K562 (cell line): ENCODE results near the gene FOXR1. TPM values are rescaled to one million over a fixed set of nuclear protein-coding genes. Genes with fewer than 3 reads are reported as not detected.

ENCODE experiments used
- ATAC-seq: fragments of 200-7000 bp; cut with Tn5 transposase; 3 replicates; pipeline ENCODE4 v1.9.1; 2020; ENCODE audit warnings: moderate library complexity
- BruUV-seq: library from RNA; stranded (reverse); fragments of 400-500 nt; replicated peaks from 2 replicates; lab custom pipeline; 2021; lab: Mats Ljungman, UMichigan
- CTCF ChIA-PET: fragments of 300-600 bp; formaldehyde crosslinking; extraction: SDS; loops from one replicate; lab custom pipeline; 2021; ENCODE audit warnings: low intra/inter-chr PET ratio; lab: Yijun Ruan, JAX
- POLR2A ChIA-PET: fragments of 300-600, 350-650 bp; sonication (Branson Sonifier 250); formaldehyde crosslinking; extraction: SDS; loops from one replicate; lab custom pipeline; 2021; ENCODE audit warnings: antibody characterized with exemption, inconsistent platforms; lab: Yijun Ruan, JAX
- DNase-seq, 4 experiments: peaks; one replicate each; pipeline versions ENCODE4 v3.0.0 to v3.0.0-alpha.2; 2011 to 2018; ENCODE audit warnings: low spot score in 3 of 4, mixed read lengths in 3 of 4; ENCODE audit errors: extremely low read depth in 1 of 4
- FAIRE-seq: peaks from 2 replicates; lab custom pipeline; 2011; peaks lifted over from hg19 to GRCh38; lab: Jason Lieb, UNC
- H2AFZ ChIP-seq: 2 replicates; pipeline ENCODE4 v1.6.0; 2011; ENCODE audit warnings: low read depth, low read length, control low read depth, inconsistent platforms
- H3K27ac ChIP-seq: fragments of 200-600 bp; 3 replicates; pipeline ENCODE4 v1.8.0; 2011; ENCODE audit warnings: low read depth, mild to moderate bottlenecking, control low read depth, inconsistent platforms, low read length, moderate library complexity, mixed read lengths; ENCODE audit errors: extremely low read depth
- H3K27me3 ChIP-seq, 2 experiments: fragments of 300-600 bp in 1 of 2; 2 replicates in 1 of 2; 3 replicates in 1 of 2; pipeline versions ENCODE4 v1.6.0 to v1.8.0; 2011; ENCODE audit warnings: inconsistent platforms in 2 of 2, low read length in 2 of 2, mild to moderate bottlenecking in 1 of 2, mixed read lengths in 1 of 2, moderate library complexity in 1 of 2; ENCODE audit not compliant: control insufficient read depth in 2 of 2, insufficient read depth in 2 of 2
- H3K36me3 ChIP-seq: fragments of 300-600 bp; 3 replicates; pipeline ENCODE4 v1.8.0; 2011; ENCODE audit warnings: mild to moderate bottlenecking, low read length, inconsistent platforms; ENCODE audit not compliant: control insufficient read depth, insufficient read depth
- H3K4me1 ChIP-seq, 2 experiments: fragments of 200-600 bp in 1 of 2; replicated peaks in 1 of 2; 2 replicates in 1 of 2; 3 replicates in 1 of 2; pipeline versions ENCODE4 v1.5.1 to v1.8.0; 2011; ENCODE audit warnings: inconsistent platforms in 2 of 2, low read length in 2 of 2, mild to moderate bottlenecking in 1 of 2, mixed read lengths in 1 of 2, moderate library complexity in 1 of 2; ENCODE audit not compliant: control insufficient read depth in 2 of 2, insufficient read depth in 2 of 2
- H3K4me2 ChIP-seq: 2 replicates; pipeline ENCODE4 v1.6.1; 2011; ENCODE audit warnings: low read length, control low read depth, inconsistent platforms, mixed read lengths; ENCODE audit not compliant: insufficient read depth
- H3K4me3 ChIP-seq: fragments of 200-600 bp; sonication (generic), shearing (Covaris generic); 2 replicates; pipeline ENCODE4 v1.5.1; 2016; ENCODE audit warnings: control low read depth, inconsistent platforms
- H3K79me2 ChIP-seq: fragments of 200-600 bp; 3 replicates; pipeline ENCODE4 v1.8.0; 2011; ENCODE audit warnings: low read length, inconsistent platforms; ENCODE audit not compliant: control insufficient read depth, insufficient read depth
- H3K9ac ChIP-seq, 2 experiments: 2 replicates each; pipeline versions ENCODE4 v1.6.0 to v1.6.1; 2011; ENCODE audit warnings: low read depth in 2 of 2, low read length in 2 of 2, control low read depth in 1 of 2, inconsistent platforms in 1 of 2, mild to moderate bottlenecking in 1 of 2, mixed read lengths in 1 of 2; ENCODE audit not compliant: insufficient read depth in 1 of 2
- H3K9me1 ChIP-seq: one replicate; pipeline ENCODE4 v1.6.0; 2011; ENCODE audit warnings: inconsistent platforms, mild to moderate bottlenecking, low read length, moderate library complexity; ENCODE audit not compliant: control insufficient read depth, insufficient read depth
- H3K9me3 ChIP-seq: replicated peaks from 2 replicates; pipeline ENCODE4 v1.5.1; 2011; ENCODE audit warnings: low read depth, low read length, inconsistent platforms; ENCODE audit not compliant: control insufficient read depth, insufficient read depth
- H4K20me1 ChIP-seq: replicated peaks from 2 replicates; pipeline ENCODE4 v1.6.1; 2011; ENCODE audit warnings: low read length, inconsistent platforms, mixed read lengths; ENCODE audit not compliant: control insufficient read depth, insufficient read depth
- BRD4 ChIP-seq: fragments of 200-600 bp; sonication (generic); IDR thresholded peaks from 2 replicates; pipeline ENCODE4 v1.6.1; 2017; ENCODE audit warnings: inconsistent platforms
- ETS2 ChIP-seq: IDR thresholded peaks from 2 replicates; pipeline ENCODE4 v1.6.1; 2016; ENCODE audit warnings: borderline replicate concordance, missing genetic modification characterization, mild to moderate bottlenecking, moderate library complexity, missing compliant biosample characterization; ENCODE audit not compliant: poor library complexity, severe bottlenecking
- HDAC8 ChIP-seq: fragments of 450-650 bp; IDR thresholded peaks from 2 replicates; pipeline ENCODE4 v1.6.1; 2016; ENCODE audit warnings: mild to moderate bottlenecking, missing genetic modification characterization, moderate library complexity, missing compliant biosample characterization
- KDM2B ChIP-seq: fragments of 250-450 bp; sonication (Bioruptor Pico); IDR thresholded peaks from 2 replicates; pipeline ENCODE4 v1.8.0; 2021; ENCODE audit warnings: mild to moderate bottlenecking, moderate library complexity
- MTA2 ChIP-seq: fragments of 450-650 bp; IDR thresholded peaks from 2 replicates; pipeline ENCODE4 v1.6.1; 2016; ENCODE audit warnings: low read depth
- MXD1 ChIP-seq: fragments of 250-450 bp; sonication (Bioruptor Pico); IDR thresholded peaks from 2 replicates; pipeline ENCODE4 v1.8.0; 2021; ENCODE audit warnings: borderline replicate concordance, mild to moderate bottlenecking, moderate library complexity; ENCODE audit not compliant: poor library complexity, severe bottlenecking
- RBM34 ChIP-seq: fragments of 200-400 bp; formaldehyde crosslinking; IDR thresholded peaks from 2 replicates; pipeline ENCODE4 v1.6.1; 2018; ENCODE audit warnings: low read length, borderline replicate concordance; ENCODE audit not compliant: insufficient read depth
- ZC3H8 ChIP-seq: fragments of 450-650 bp; IDR thresholded peaks from 2 replicates; pipeline ENCODE4 v1.6.1; 2017
- ZMIZ1 ChIP-seq, 2 experiments: fragments of 150-350 bp in 1 of 2; IDR thresholded peaks; 2 replicates each; pipeline ENCODE4 v1.6.1; 2012 to 2016; ENCODE audit warnings: low read depth in 2 of 2, low read length in 2 of 2, mild to moderate bottlenecking in 1 of 2, moderate library complexity in 1 of 2
- ZNF589 ChIP-seq: fragments of 200-800 bp; sonication (Bioruptor generic); IDR thresholded peaks from 2 replicates; pipeline ENCODE4 v1.6.1; 2016; ENCODE audit warnings: low read depth, missing genetic modification characterization, missing compliant biosample characterization
- ZNF668 ChIP-seq: fragments of 250-450 bp; sonication (Bioruptor Pico); IDR thresholded peaks from 2 replicates; pipeline ENCODE4 v1.8.0; 2022; ENCODE audit warnings: mild to moderate bottlenecking, inconsistent platforms
- WGBS: fragments of 100-300 bp; shearing (Covaris generic); methylation state at CpG from one replicate; pipeline ENCODE4 v1.1.6; 2016; ENCODE audit warnings: low coverage, mixed read lengths; ENCODE audit not compliant: insufficient coverage; ENCODE audit errors: missing lambda C conversion rate; 5-methylcytosine and 5-hydroxymethylcytosine counted together
- in situ Hi-C: fragments of 300-500 bp; cut with MboI; formaldehyde crosslinking; loops from 4 replicates; pipeline ENCODE4 v1.15.0; 2018; ENCODE audit warnings: inconsistent platforms, mixed read lengths
- intact Hi-C: fragments of 100-400 bp; cut with micrococcal nuclease; formaldehyde crosslinking; loops from 2 replicates; pipeline ENCODE4 v1.14.2; 2022
- polyA plus RNA-seq, 8 experiments: library from polyadenylated mRNA; depleted of rRNA in 4 of 8; stranded (reverse) in 5 of 8; unstranded in 3 of 8; fragments of >200 nt; fragmentation: Nextera tagmentation in 2 of 8; fragmentation: Illumina TruSeq in 1 of 8; extraction: Ambion mirVana in 2 of 8; extraction: Trizol in 1 of 8; gene quantifications; 2 replicates each; pipeline versions ENCODE4 v1.2.1 to v1.2.3, GENCODE V29; 2011 to 2014; ENCODE audit warnings: inconsistent platforms in 1 of 8, missing spikeins in 1 of 8
- total RNA-seq, 7 experiments: library from RNA; depleted of rRNA in 6 of 7; stranded (reverse); fragments of >200 nt in 6 of 7; fragmentation: Illumina TruSeq in 2 of 7; extraction: Trizol in 2 of 7; gene quantifications; 2 replicates each; pipeline versions ENCODE4 v1.2.1 to v1.2.3, GENCODE V29; 2011 to 2021; ENCODE audit warnings: low replicate concordance in 1 of 7
- TF ChIP-seq, protein P1 (sequence below), 3 experiments: fragments of 200-800 bp in 1 of 3; sonication (Bioruptor generic) in 1 of 3; sonication (generic) in 1 of 3; formaldehyde crosslinking in 1 of 3; IDR thresholded peaks; 2 replicates each; pipeline versions ENCODE4 v1.6.1 to v1.8.0; 2016 to 2022; ENCODE audit warnings: mild to moderate bottlenecking in 2 of 3, missing compliant biosample characterization in 2 of 3, missing genetic modification characterization in 2 of 3, missing genetic modification reagents in 1 of 3

Gene FOXR1
- total and polyA plus RNA-seq, 9 of the 15 experiments (the other 6 are each of a cell fraction or from before 2014, with no cell fraction given), result not detected

DNA sequence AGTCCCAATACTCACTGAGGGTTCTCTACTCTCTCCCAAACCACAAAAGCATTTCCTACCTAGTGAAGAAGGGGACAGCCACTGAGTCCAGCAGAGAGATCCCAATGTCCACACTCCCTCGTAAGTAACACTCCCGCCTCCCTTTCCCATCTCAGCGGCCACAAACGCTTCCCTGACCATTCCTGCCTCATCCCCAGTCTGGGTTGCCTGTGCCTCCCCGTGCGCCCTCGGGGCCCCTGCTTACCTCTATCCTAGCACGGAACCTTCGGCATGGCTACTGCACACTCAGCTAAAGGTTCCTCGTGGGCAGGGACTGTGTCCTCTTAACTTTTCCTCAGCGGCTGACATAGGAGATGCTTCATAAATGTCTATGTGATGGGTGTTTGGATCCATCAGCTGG is 14.0 kb upstream of the FOXR1 start:
- H3K9ac ChIP-seq, result peak overlapping the region in 1 of 2 experiments; percentile 36; a peak in 1 of 4 replicates
- ATAC-seq, result no peak
- TF ChIP-seq ZNF668 (CRISPR knock-in tag) (no peak), MXD1 (CRISPR knock-in tag) (no peak), ETS2 (tag) (no peak), HDAC8 (no peak), ZC3H8 (no peak), ZMIZ1 (IDR thresholded peaks at IDR 0.05; ENCODE audit: low read depth in 2 of 2, low read length in 2 of 2) (no peak), MTA2 (no peak), KDM2B (no peak), BRD4 (no peak), RBM34 (no peak), ZNF589 (CRISPR knock-in tag) (no peak)
- TF ChIP-seq, protein P1, sequence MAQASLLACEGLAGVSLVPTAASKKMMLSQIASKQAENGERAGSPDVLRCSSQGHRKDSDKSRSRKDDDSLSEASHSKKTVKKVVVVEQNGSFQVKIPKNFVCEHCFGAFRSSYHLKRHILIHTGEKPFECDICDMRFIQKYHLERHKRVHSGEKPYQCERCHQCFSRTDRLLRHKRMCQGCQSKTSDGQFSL (CRISPR knock-in tag; IDR thresholded peaks at IDR 0.05), result no peak
- TF ChIP-seq, protein P1 (tag; IDR thresholded peaks at IDR 0.05), result no peak
- no peaks in the 10 kb centered on the region for H3K36me3 ChIP-seq
- H3K4me1 ChIP-seq, result peaks cover 0 to 22% of the 10 kb centered on the region in 2 experiments; a peak in 3 of 5 replicates
- H2AFZ ChIP-seq, result no peak overlapping the region
- intact Hi-C loops (loop anchor here (2.0 to 10.0 kb wide), 2 partner anchors 29 to 303 kb away; no protein-coding TSS in a partner anchor), in situ Hi-C loops (no loop called here)
- H3K4me2 ChIP-seq, result no peak overlapping the region
- H3K9me3 ChIP-seq, result no peaks in the 10 kb centered on the region
- 15% methylated on average over 11 of the region's 11 CpGs for WGBS
- H3K27me3 ChIP-seq, result peaks cover 8 to 27% of the 10 kb centered on the region in 2 experiments; a peak in 4 of 5 replicates
- CTCF ChIA-PET, result interaction anchor here (2.6 to 2.8 kb wide), 2 partner anchors 51 to 299 kb away, joined by 14 to 18 read pairs; no protein-coding TSS in a partner anchor
- POLR2A ChIA-PET, result interaction anchor here (0.5 to 0.6 kb wide), 3 partner anchors 49 to 588 kb away, joined by 3 read pairs; no protein-coding TSS in a partner anchor
- no peaks in the 10 kb centered on the region for H3K79me2 ChIP-seq
- no peaks in the 10 kb centered on the region; the same call in none of the 2 replicates for H4K20me1 ChIP-seq
- no peak overlapping the region for H3K27ac ChIP-seq
- no peak for FAIRE-seq
- no peaks in the 10 kb centered on the region for H3K9me1 ChIP-seq
- H3K4me3 ChIP-seq, result no peak overlapping the region
- BruUV-seq, result no TSS peak
- no peak for DNase-seq
